Activated CD4-positive, CD25-positive, alpha-beta regulatory T cell treated with anti-CD3 and anti-CD28 coated beads, Interleukin-2, amount 50 U/mL, for 16 hours (primary cell): Measurements from ENCODE around the gene IMPG2.

Source experiments
- DNase-seq: peaks from one replicate; pipeline ENCODE4 v3.0.0-alpha.2; 2020; ENCODE audit warnings: low read depth, low spot score

Gene IMPG2

GRCh38 chr3:101184111-101184510 is 136.3 kb downstream of the IMPG2 start:
- DNase-seq: no peak

GRCh38 chr3:101183151-101183550 is 137.2 kb downstream of the IMPG2 start:
- DNase-seq: no peak

- no peak for DNase-seq
Observed at GRCh38 chr3:101182734-101183133, 137.6 kb downstream of the IMPG2 start.

- no peak for DNase-seq
Observed at GRCh38 chr3:101181801-101182200, 138.6 kb downstream of the IMPG2 start.

GRCh38 chr3:101179637-101180036 is 140.7 kb downstream of the IMPG2 start:
- no peak for DNase-seq

GRCh38 chr3:101177577-101177976 is 142.8 kb downstream of the IMPG2 start:
- DNase-seq: no peak
